Superior temporal gyrus (tissue), 1 donor: ENCODE data around the gene PTPRN2.

Experiments used
- DNase-seq: peaks from one replicate; pipeline ENCODE4 v3.0.0-alpha.2; 2016; ENCODE audit errors: extremely low spot score

The PTPRN2 gene

DNA sequence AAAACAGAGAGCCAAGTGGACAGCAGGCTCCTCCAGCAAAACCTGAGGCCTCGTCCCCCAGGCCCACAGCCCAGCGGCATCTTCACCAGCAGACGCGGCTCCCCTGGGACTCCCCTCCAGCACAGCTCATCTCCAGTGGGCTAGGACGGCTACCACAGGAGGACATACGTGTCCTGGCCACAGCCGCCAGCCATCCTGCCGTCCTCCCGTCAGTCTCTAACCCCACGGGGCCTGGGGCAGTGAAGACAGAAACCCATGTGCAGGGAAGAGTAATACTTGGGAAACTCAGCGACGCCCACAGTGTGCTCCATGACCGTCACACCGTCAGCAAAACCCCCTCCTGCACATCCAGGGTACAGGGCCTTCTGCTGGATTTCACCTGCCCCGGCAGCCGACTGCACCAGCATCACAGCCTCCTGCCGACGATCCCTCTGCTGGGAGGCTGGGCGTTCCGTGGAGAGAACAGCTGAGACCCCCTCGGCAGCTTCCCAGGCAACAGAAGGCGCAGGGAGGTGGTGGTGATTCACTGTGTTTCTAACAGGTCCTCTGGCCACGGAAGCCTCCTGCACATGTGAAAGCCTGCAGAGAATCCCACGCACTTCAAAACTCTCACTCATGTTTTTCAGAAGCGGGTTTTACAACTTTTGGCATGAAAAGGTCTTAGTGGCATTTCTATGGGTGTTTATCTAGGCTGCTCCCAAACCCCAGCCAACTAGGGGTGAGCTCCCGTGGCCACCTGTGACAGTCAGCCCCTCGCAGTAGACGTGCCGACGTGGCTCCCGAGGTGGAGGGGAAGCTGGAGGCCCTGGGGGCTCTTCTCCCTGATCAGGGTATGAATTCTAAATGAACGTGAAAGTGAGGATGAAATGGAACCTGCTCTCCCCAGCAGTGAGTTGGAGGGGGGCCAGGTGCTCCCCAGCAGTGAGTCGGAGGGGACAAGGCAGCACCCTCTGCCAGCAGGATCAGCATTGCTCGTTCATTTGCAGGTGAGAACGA is 513.5 kb downstream of the PTPRN2 start:
- DNase-seq, result no peak

DNA sequence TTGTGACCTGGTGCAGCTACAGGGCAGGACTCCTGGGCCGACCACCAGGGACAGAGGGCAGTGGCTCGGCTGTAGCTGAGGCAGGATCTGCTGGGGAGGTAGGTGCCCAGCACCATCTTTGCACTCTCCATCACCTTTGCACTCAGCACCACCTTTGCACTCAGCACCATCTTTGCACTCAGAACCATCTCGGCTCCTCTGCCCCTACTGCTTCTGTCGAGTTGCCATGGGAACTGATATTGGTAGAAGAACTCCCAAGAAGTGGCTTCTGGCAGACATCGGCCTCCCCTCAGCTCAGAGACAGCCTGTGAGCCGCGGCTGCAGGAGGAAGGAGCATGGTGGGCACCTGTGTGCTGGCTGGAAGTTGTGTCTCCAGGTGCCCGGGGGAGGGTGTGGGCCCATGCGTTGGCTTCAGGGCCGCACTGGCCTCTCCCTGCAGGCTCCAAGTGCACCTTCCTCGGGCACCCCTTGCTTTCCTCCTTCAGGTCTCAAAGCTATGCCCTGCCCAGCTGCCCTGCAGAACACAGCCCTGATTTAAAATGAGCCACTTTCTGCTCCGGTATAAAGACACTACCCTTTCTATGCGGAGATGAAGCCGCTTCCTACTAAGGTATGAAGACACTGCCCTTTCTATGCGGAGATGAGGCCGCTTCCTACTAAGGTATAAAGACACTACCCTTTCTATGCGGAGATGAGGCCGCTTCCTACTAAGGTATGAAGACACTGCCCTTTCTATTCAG is 514.5 kb downstream of the PTPRN2 start:
- no peak for DNase-seq

DNA sequence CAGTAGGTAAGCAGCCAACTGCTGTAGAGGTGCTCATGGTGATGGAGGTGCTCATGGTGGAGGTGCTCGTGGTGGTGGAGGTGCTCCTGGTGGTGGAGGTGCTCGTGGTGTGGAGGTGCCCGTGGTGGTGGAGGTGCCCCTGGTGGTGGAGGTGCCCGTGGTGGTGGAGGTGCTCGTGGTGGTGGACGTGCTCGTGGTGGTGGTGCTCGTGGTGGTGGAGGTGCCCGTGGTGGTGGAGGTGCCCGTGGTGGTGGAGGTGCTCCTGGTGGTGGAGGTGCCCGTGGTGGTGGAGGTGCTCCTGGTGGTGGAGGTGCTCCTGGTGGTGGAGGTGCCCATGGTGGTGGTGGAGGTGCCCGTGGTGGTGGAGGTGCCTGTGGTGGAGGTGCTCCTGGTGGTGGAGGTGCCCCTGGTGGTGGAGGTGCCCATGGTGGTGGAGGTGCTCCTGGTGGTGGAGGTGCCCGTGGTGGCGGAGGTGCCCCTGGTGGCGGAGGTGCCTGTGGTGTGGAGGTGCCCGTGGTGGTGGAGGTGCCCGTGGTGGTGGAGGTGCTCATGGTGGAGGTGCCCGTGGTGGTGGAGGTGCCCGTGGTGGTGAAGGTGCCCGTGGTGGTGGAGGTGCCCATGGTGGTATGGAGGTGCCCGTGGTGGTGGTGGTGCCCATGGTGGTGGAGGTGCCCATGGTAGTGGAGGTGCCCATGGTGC is 517.3 kb downstream of the PTPRN2 start:
- DNase-seq, result no peak

DNA sequence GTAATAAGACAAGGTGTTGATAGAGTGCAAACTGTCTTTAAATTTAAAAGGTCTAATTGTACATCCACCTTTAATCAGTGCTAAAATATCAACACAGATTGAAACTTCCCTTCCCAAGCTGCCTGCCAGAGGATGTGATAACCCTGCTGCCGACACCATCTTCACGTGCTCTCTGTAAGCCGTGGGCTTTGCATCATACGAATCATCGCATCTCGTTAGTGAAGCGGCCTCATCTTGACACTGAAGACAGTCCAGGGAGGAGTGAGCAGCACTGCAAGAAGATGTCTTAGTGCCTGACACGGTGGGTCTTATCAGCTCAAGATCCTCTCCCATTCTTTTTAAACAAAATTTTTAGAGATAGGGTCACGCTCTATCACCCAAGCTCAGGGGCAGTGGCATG is 518.8 kb downstream of the PTPRN2 start:
- no peak for DNase-seq

DNA sequence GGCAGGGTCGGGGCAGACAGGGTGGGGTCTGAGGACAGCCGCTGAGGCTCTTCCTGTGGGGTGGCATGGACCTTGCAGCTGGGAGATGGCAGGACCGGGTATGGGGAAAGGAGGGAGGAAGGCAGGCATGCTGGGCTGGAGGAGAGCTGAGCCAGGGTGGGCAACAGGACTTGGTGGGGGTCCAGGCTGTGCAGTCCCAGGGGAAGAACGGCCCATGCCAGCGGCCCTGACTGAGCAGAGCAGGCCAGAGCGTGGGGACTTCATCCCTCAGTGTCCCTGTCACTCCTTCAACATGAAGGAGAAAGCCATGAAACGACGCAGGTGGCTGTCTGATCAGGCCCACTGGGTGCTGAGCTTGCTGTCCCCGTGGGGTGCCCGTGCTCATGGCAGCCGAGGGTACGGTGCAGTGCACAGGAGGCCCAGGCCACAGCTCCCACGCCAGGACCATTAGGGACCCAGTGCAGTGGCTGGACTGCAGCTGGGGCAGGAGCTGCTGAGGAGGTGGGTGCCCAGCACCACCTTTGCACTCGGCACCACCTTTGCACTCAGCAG is 519.6 kb downstream of the PTPRN2 start:
- no peak for DNase-seq

DNA sequence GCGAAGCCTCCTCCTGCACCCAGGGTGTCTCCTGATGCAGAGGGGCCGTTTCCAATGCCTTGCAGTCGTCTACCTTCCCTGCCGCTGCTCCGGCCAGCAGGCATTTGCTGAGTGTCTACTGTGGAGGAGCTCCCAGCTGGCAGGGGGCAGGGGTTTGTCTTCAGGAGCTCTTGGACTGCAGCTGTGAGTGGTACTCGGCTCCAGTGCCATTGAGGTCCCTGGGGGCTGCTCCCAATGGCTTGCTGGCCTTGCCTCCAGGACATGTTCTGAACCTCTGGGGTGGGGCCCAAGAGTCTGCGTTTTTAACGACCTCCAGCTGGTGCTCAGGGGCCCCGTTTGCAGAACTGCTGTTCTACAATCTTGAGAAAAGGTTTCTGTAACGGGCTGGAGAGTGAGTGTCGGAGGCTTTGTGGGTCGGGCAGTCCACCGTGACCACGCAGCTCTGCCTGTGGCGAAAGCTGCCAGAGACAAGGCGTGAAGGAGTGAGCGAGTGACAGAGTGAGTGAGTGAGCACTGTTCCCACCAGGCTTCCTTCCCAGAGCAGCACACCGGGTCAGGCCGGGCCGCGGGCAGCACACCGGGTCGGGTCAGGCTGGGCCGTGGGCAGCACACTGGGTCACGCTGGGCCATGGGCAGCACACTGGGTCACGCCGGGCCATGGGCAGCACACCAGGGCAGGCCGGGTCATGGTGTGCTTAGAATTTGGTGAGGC is 520.2 kb downstream of the PTPRN2 start:
- DNase-seq, result no peak

DNA sequence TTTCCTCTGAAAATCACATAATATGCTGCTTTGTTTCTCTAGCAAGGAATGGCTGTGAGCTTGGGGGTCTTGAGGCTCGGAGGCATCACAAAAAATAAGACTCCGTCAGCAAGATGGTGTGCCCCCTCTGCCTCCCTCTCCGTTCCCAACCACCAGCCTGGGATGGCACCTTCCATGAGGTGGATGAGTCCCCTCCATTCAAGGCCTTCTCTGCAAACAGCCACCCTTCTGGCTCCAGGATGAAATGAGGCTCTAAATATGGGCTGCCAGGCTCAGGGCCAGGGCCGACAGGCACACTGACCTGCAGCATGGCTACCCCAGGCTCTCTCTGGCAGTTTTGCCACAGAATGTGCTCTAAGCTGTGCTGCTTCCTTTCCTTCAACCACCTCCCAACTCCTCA is 521.5 kb downstream of the PTPRN2 start:
- no peak for DNase-seq

DNA sequence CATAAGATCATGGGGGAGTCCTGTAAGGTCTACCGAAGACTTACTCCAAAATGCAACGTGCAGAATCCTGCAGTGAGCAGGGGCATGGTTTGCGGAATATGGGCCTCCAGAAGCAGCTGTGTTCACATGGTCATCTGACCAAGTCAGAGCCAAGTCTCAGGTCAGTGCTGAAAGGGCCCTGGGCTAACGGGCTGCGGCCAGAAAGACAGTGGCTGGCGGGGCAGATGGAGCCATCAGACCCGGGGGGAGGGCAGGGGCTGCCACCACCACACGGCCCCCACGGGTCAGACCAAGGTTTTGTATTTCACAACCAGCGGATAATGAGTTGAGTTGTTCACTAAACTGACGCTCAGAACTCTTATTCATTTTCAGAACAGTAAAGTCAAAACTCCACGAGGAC is 522.3 kb downstream of the PTPRN2 start:
- DNase-seq, result no peak

DNA sequence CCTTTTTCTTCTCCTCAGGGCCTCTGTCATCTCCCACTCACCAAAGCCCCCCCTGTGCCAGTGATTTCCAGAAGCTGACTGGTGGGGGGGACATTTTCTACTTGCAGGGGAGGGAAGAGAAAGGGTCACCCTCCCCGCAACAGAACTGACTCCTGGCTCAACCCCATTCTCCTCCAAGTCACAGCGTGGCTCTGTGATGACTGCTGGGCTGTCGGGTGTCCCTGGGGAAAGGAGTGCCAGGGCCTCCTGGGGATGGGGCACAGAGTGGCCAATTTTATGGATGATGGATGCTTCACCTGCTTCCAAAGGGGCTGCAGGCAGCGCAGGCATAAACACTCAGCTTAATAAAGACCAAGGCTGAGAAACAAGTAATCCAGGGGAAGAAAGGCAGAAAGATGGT is 523.0 kb downstream of the PTPRN2 start:
- no peak for DNase-seq

DNA sequence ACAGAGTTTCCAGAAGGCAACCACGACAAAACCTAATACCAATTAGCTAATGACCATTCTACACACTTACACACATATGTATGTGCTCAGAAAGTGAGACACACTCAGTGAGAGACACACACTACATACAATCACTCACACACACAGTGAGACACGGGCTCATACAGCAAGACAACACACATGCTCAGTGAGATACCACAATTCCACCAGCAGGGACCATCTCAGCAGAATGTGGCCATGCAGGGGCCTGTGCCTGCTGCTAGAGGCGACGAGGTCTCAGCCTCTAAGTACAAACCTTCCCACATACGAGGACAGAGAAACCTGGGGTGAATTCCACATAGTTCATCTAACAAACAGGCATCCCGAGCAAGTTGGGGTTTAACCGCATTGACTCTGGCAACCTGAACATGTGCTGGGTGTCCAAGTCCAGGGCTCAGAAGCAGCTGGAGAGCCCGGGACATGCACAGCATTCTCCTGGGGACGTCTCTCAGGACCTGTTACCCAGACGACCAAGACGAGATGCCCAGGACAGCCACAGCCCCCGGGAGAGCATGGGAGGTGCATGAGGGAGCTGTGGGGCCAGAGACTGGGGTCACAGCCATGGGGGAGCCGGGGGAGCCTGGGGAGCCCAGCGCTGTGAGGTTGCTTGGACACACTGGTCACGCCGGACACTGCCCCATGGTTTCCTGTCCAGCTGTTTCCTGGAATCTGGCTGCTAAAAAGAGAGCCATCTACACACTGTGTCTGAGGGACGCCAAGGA is 523.6 kb downstream of the PTPRN2 start:
- no peak for DNase-seq

DNA sequence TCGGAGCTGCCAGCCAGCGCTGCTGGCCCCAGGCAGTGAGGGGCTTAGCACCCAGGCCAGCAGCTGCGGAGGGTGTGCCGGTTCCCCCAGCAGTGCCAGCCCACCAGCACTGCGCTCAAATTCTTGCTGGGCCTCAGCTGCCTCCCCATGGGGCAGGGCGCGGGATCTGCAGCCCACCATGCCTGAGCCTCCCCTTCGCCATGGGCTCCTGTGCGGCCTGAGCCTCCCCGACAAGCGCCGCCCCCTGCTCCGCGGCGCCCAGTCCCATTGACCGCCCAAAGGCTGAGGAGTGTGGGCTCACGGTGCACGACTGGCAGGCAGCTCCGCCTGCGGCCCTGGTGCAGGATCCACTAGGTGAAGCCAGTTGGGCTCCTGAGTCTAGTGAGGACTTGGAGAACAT is 525.0 kb downstream of the PTPRN2 start:
- no peak for DNase-seq

DNA sequence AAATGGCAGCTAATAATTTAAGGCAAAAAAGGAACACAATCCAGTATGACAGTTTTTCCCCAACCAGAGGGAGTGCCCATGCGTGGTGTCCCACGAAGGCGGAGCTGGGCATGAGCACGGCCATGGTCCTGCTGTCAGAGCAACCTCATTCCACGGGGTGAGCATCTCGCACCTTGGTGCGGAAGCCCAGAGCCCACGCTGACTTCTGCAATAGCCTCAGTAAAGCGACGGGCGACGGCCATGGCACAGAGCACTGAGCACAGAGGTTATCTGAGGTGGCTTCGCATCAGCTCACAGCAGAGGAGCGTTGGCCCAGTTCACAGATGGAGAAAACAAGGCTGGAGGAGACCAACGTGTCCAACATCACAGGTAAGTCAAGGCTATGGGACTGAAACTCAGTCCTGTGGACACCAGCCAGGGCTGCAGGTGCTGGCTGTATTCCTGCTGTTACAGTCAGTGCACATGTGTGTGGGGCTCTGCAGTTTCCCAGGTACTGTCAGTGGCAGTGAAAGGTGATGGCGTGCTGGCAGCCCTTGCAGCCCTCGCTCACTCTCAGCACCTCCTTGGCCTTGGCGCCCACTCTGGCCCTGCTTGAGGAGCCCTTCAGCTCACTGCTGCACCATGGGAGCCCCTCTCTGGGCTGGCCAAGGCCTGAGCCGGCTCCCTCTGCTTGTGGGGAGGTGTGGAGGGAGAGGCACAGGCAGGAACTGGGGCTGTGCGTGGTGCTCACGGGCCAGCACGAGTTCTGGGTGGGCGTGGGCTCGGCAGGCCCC is 525.6 kb downstream of the PTPRN2 start:
- DNase-seq, result no peak

DNA sequence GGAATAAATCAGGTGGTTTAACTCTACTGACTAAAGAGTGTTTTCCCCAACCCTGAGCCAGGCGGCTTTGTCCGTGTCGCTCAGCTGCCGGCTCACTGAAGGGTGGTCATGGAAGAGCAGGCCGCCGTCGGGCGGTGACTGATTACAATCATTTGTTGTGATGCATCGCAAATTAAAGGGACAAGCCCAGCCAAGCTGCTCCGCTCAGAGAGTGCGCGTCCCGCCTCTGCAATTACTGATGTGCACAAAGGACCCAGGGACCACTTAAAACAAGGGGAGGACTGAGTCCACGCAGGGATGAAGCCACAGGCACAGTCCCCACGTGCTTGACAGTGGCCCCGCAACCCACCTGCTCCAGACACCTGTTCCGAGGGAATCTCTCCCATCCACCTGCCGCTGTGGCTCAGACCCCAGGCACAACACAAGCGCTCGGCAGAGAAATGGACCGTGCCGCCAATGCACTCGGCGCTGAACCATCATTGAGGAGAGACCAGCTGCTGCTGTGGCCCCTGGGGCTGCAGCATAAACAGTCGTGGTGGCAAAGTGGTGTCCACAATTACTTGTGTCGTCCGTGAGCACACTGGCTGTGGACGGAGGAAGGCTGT is 526.5 kb downstream of the PTPRN2 start:
- no peak for DNase-seq

DNA sequence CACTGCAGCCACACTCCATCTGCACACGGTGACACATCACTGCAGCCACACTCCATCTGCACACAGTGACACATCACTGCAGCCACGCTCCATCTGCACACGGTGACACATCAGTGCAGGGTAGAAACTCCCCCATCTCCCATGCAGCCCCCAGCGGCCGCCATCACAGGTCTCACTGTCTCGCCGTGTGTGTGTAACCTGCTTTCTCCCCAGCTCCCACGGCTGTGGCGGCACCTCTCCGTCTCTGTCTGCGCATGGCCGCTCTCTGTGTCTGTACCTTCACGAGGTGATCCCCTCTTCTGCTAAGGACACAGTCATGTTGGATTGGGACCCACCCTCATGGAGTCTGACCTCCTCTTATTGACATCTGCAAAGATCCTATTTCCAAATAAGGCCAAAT is 527.4 kb downstream of the PTPRN2 start:
- DNase-seq, result no peak

DNA sequence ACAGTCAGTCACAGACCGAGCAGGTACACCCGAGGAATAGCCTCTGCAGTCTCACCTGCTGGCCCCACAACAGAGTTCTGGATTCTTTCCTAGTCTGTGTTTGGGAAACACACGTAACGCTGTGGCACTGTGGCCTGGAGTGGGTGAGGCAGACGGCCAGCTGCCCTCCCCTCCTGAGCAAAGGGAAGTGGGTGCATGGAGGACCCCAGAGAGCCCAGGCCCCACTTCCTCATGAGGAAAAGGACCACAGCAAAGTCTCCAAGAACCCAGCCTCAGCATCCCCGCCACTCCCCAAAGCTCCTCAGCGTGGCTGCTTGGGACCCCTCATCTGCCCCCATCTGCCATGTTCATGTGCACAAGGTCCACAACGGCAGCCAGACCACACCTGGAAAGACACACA is 530.2 kb downstream of the PTPRN2 start:
- no peak for DNase-seq

DNA sequence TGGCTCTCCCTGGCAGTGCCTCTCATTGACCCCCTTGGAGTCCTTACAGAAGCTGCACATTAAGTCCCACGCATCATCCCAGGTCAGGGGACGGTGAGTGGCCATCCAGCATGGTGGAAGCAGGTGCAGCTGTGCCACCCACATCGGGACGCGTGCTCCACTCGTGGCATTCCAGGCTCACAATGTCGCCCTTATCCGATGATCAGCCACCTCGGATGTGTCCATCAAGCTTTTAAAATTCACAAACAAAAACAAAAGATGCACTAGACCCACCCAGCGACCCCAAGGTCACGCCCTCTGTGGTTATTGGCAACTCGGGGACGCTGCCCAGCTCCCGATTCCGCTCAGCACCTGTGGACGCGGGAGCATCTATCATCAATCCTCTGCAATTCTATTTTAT is 530.9 kb downstream of the PTPRN2 start:
- no peak for DNase-seq

DNA sequence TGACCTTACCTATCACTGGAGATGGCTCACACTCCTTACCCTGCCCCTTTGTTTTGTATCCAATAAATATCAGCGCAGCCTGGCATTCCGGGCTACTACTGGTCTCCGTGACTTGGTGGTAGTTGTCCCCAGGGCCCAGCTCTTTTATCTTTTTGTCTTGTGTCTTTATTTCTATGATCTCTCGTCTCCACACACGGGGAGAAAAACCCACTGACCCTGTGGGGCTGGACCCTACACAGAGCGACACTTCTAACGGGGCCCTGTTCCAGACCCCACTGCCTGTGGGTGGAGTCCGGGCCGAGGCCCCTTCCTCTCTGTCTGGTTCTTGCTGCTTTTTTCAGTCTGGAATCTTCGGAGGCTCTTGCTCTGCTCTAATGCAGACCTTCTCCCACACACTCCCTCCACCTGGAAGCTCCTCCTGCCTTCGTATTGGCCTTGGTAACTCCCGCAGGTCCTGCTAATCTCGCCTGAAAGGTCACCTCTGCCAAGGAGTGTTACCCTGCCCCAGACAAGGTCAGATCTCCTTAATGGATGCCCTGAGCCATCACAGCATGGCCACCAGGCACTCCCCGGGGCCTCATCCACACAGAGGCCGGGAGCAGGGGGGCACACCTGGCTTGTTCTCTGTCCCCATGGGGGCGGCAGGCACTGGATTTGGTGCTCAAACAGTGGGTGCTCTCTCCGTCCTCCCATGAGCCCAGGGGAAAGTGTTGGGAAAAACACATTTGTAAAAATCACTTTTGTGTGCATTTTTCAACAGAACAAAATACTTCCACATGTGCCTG is 531.7 kb downstream of the PTPRN2 start:
- no peak for DNase-seq

DNA sequence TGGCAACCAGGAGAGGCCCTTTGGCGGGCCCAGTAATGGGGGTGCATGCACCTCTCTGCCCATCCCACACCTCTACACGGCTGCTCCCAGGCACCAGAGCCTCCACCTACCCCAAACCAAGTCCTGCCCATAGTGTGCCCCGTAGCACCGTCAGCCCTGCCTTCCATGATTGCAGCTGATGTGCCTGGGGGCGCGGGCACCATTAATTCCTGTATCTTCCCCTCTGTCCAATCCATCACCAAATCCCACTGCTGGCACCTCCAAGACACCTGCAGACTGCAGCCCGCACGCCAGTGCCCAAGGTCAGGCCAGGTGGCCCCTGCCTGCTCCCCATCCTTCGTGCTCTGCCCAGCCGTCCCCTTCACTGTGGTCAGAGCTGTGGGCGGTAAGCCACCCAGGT is 533.0 kb downstream of the PTPRN2 start:
- no peak for DNase-seq

DNA sequence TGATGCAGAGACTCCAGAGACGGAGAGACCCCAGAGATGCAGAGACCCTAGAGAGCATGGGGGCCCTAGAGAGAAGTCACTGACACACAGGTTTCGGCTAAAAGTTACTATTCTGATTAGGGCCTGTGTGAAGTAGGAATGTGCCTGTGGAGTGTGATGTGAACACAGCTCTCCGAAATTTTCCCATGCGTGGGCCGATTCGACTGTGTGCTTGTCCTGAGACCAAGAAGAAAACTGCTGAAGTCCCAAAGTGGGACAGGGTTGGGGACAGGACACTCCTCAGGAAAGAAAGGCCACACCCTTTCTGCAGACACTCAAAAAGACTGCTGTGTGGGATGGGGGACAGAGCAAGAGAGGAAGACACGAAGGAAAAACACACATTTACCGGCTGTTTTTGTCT is 533.5 kb downstream of the PTPRN2 start:
- no peak for DNase-seq
